T-cell (primary cell): ENCODE data around the gene EPS8L2. TPM values are rescaled to one million over a fixed set of nuclear protein-coding genes. Genes with fewer than 3 reads are reported as not detected.

Source experiments
- ATAC-seq, 4 experiments: fragments of 200-7000 bp in 3 of 4; fragments of 150-1000 bp in 1 of 4; cut with Tn5 transposase; replicated peaks in 1 of 4; 1 replicate in 3 of 4; 2 replicates in 1 of 4; pipeline ENCODE4 v1.10.0; 2021; ENCODE audit warnings: moderate library complexity in 3 of 4, mild to moderate bottlenecking in 2 of 4, moderate number of reproducible peaks in 1 of 4
- CTCF ChIA-PET, 2 donors: fragments of 300-600 bp; sonication (Branson Sonifier 250); formaldehyde crosslinking; loops; one replicate each; lab custom pipeline; 2022; ENCODE audit warnings: antibody characterized with exemption in 2 of 2; lab: Charles Lee
- POLR2A ChIA-PET, 2 donors: fragments of 300-600 bp; sonication (Branson Sonifier 250); formaldehyde crosslinking; loops; one replicate each; lab custom pipeline; 2022; ENCODE audit warnings: antibody characterized with exemption in 2 of 2; lab: Charles Lee
- DNase-seq, 35 experiments: peaks; one replicate each; pipeline versions ENCODE4 v3.0.0 to v3.0.0-alpha.2; 2013 to 2023
- H3K27ac ChIP-seq: one replicate; pipeline ENCODE4 v1.5.1; 2013; ENCODE audit warnings: low read length
- H3K27me3 ChIP-seq, 2 experiments: replicated peaks in 1 of 2; 1 replicate in 1 of 2; 2 replicates in 1 of 2; pipeline versions ENCODE4 v1.6.1 to v1.7.0; 2013; ENCODE audit warnings: low read length in 1 of 2, mixed read lengths in 1 of 2; ENCODE audit not compliant: control insufficient read depth in 2 of 2, insufficient read depth in 2 of 2; ENCODE audit errors: extremely low read depth in 1 of 2
- H3K36me3 ChIP-seq, 2 donors: 1 replicate in 1 of 2; 2 replicates in 1 of 2; pipeline versions ENCODE4 v1.6.1 to v1.7.0; 2013; ENCODE audit warnings: low read length in 1 of 2; ENCODE audit not compliant: control insufficient read depth in 2 of 2, insufficient read depth in 1 of 2; ENCODE audit errors: extremely low read depth in 1 of 2
- H3K4me1 ChIP-seq, 2 experiments: 1 replicate in 1 of 2; 2 replicates in 1 of 2; pipeline versions ENCODE4 v1.6.1 to v1.7.0; 2013; ENCODE audit warnings: low read length in 2 of 2, mixed read lengths in 1 of 2; ENCODE audit not compliant: insufficient read depth in 2 of 2, control insufficient read depth in 1 of 2; ENCODE audit errors: extremely low read depth in 1 of 2
- H3K4me3 ChIP-seq, 2 donors: 1 replicate in 1 of 2; 2 replicates in 1 of 2; pipeline versions ENCODE4 v1.5.1 to v1.7.0; 2013; ENCODE audit warnings: mild to moderate bottlenecking in 2 of 2, low read length in 1 of 2, moderate library complexity in 1 of 2; ENCODE audit not compliant: control insufficient read depth in 1 of 2; ENCODE audit errors: extremely low read depth in 1 of 2
- H3K9me3 ChIP-seq: 2 replicates; pipeline ENCODE4 v1.7.0; 2013
- H3K27ac Mint-ChIP-seq, 2 donors: one replicate each; pipeline ENCODE4 v1.8.0; 2020 to 2021; ENCODE audit warnings: mild to moderate bottlenecking in 2 of 2, mixed read lengths in 2 of 2
- H3K27me3 Mint-ChIP-seq, 2 donors: one replicate each; pipeline ENCODE4 v1.8.0; 2021 to 2022; ENCODE audit warnings: mixed read lengths in 2 of 2
- H3K36me3 Mint-ChIP-seq: one replicate; pipeline ENCODE4 v1.8.0; 2021; ENCODE audit warnings: mixed read lengths
- H3K4me1 Mint-ChIP-seq, 3 donors: one replicate each; pipeline ENCODE4 v1.8.0; 2020 to 2022; ENCODE audit warnings: mixed read lengths in 3 of 3, mild to moderate bottlenecking in 1 of 3
- H3K4me3 Mint-ChIP-seq, 3 donors: one replicate each; pipeline ENCODE4 v1.8.0; 2020 to 2022; ENCODE audit warnings: mild to moderate bottlenecking in 3 of 3, mixed read lengths in 3 of 3, moderate library complexity in 3 of 3
- H3K9me3 Mint-ChIP-seq, 3 donors: one replicate each; pipeline ENCODE4 v1.8.0; 2020 to 2022; ENCODE audit warnings: mixed read lengths in 3 of 3
- WGBS: methylation state at CpG from one replicate; pipeline ENCODE4 v1.1.5; 2013; ENCODE audit warnings: missing lambda C conversion rate; ENCODE audit not compliant: insufficient coverage; 5-methylcytosine and 5-hydroxymethylcytosine counted together
- total RNA-seq, 35 experiments: library from RNA in 6 of 35; stranded (reverse) in 6 of 35; fragments of 120-200 nt in 1 of 35; gene quantifications; one replicate each; pipeline versions ENCODE4 v1.2.1 to v1.2.4 and lab custom pipeline; 2013 to 2026

Gene EPS8L2
- total RNA-seq, 5 donors from 2014 or later (not counting 1 experiment from before 2014, with no cell fraction given) = 7.5 to 18.5 (median 14.6) TPM

DNA sequence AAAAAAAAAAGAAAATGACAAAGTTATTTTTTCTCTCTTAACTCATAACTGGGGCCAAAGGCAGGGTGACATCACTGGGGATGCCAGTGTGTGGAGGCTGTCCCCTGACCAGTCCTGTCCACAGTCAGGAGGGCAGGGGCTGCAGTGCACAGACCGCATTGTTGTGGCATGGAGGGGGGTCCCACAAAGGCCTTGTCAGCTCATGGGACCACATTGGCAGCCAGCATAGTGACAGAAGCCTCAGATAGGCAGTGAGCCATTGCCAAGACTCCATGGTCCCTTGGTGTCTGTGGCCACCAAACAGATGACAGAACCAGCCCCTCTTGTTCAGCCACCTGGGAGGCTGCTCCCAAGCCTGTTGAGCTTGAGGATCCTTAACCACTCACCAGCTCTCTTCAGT, 6.3 kb upstream of the EPS8L2 start:
- H3K4me3 ChIP-seq = no peak overlapping the region
- peaks cover 2 to 32% of the 10 kb centered on the region in 2 experiments for H3K4me1 ChIP-seq
- H3K36me3 ChIP-seq = peaks cover 4 to 19% of the 10 kb centered on the region in 2 donors
- no peak for ATAC-seq
- no peaks in the 10 kb centered on the region for H3K27me3 ChIP-seq
- Mint-ChIP-seq H3K9me3 (no peaks in the 10 kb centered on the region), H3K27me3 (no peaks in the 10 kb centered on the region), H3K4me3 (no peak overlapping the region), H3K36me3 (peaks cover 6% of the 10 kb centered on the region), H3K4me1 (peaks cover 14 to 25% (median 24%) of the 10 kb centered on the region in 3 donors), H3K27ac (no peak overlapping the region)
- ChIA-PET POLR2A (no interaction called here), CTCF (interaction anchor here (0.5 to 0.6 kb wide), 2 partner anchors 16 to 186 kb away, joined by 3 read pairs; no protein-coding TSS in a partner anchor)
- WGBS = 100% methylated on average over 1 of the region's 1 CpG
- no peak overlapping the region for H3K27ac ChIP-seq
- no peaks in the 10 kb centered on the region for H3K9me3 ChIP-seq
- no peak for DNase-seq

DNA sequence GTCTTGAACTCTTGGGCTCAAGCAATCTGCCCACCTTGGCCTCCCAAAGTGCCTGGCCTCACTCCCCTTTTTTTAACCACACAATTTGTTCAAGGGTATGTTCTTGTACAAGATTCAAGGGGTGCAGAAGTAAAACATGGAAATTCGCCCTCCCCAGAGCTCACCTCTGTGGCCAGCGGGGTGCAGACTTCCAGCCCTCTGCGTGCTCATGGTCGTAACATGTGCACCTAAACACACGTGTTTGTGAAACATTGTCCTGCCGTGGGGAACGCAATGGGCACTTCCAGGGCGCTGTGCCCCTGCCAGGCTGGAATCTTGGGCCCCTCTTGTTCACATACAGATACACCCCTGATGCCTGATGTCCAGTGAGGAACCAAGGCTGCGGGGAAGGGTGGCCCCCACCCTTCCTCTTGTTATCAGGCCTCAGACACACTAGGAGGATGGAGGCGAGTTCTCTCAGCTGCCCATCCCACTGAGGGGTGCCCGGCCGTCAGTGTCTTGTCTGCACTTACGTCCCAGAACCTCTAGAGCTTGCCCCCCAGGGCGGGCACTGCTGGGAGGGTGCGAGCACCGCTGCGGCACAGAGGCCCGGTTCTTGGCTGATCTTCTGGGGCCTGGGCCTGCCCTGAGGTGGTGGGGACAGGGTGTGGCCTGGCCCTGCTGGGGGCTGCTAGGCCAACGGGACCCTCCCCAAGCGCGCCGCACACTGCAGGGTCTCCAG, 4.1 kb upstream of the EPS8L2 start:
- Mint-ChIP-seq H3K27ac (no peak overlapping the region), H3K4me3 (no peak overlapping the region), H3K4me1 (peaks cover 14 to 23% (median 18%) of the 10 kb centered on the region in 3 donors), H3K27me3 (peaks cover 0 to 3% of the 10 kb centered on the region in 2 donors), H3K36me3 (peaks cover 6% of the 10 kb centered on the region), H3K9me3 (no peaks in the 10 kb centered on the region)
- DNase-seq = no peak
- Histone ChIP-seq H3K9me3 (no peaks in the 10 kb centered on the region), H3K27ac (no peak overlapping the region), H3K4me1 (peaks cover 2 to 40% of the 10 kb centered on the region in 2 experiments), H3K27me3 (peaks cover 0 to 13% of the 10 kb centered on the region in 2 experiments), H3K4me3 (no peak overlapping the region), H3K36me3 (peaks cover 4 to 19% of the 10 kb centered on the region in 2 donors)
- ChIA-PET POLR2A (no interaction called here), CTCF (no interaction called here)
- WGBS = 96% methylated on average over 20 of the region's 22 CpGs
- no peak for ATAC-seq

DNA sequence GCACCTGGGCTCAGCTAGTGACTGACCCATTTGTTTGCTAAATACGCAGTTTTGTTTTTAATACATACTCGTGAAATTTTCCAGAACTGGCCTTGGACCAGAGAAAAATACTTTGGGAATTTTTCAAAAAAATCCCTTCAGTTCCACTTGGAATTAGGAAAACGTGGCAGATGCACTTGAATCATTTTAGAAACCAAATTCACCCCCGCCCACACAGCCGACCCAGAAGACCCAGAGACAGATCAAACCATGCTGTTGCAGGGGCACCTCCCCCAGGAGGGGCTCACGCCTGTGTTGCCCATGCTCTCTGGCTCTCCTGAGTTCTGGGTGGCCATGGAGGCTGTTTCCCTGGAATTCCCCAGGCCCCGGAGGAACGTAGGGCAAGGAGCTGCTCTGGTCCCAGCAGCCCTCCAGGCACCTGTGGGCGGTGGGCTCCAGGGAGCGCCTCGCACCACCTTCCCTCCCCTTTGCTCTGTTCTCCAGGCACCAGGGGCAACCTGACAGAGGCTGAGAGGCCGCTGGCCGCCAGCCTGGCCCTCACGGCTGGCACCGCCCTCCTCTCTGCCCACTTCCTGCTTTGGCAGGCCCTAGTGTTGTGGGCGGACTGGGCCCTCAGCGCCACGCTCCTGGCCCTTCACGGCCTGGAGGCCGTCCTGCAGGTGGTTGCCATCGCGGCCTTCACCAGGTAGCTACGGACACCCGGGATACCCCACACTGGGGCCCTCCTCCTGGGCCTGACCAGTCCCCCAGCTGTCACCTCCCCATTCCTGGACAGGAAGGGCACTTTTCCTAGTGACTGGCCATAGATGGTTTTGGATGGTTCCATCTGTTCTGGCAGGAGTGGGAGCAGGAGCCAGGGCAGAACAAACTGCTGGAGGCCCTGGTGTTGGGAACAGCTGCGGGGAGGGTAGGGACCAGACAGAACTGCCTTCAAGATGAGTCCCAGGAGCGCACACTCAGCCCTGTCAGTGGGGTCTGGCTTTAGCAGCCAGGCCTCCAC, 3.3 kb upstream of the EPS8L2 start:
- ATAC-seq (no peak), DNase-seq (no peak)
- Histone ChIP-seq H3K27ac (no peak overlapping the region), H3K36me3 (peaks cover 4 to 19% of the 10 kb centered on the region in 2 donors), H3K4me1 (peaks cover 2 to 38% of the 10 kb centered on the region in 2 experiments), H3K9me3 (no peaks in the 10 kb centered on the region), H3K4me3 (no peak overlapping the region), H3K27me3 (peaks cover 2 to 22% of the 10 kb centered on the region in 2 experiments)
- Mint-ChIP-seq H3K4me1 (peaks cover 8 to 16% (median 10%) of the 10 kb centered on the region in 3 donors), H3K9me3 (no peaks in the 10 kb centered on the region), H3K4me3 (no peak overlapping the region), H3K36me3 (peaks cover 6% of the 10 kb centered on the region), H3K27ac (no peak overlapping the region), H3K27me3 (peaks cover 7 to 11% of the 10 kb centered on the region in 2 donors)
- CTCF ChIA-PET = interaction anchor here in 1 of 2 donors (0.6 kb wide), 1 partner anchor 23 kb away, joined by 3 read pairs; no protein-coding TSS in a partner anchor
- POLR2A ChIA-PET = no interaction called here
- WGBS = 80% methylated on average over 20 of the region's 26 CpGs

DNA sequence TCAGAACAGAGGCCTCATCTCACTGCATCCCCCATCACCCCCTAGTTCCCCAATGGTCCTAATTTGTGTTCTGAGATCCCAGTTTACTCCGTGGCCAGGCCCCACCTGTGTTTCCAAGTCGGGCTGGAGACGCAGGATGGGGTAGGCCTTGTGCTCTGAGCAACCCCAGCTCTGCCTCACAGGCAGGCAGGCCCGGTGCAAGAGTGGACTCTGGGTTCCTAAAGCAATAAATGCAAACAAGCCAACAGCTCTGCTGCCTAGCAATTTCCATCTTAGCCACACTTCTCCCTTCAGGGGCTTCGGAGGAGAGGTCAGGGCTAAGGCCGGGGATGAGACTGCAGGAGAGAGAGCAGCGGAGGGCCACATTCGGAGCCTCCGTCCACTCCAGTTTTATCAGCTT, 2.5 kb upstream of the EPS8L2 start:
- Histone ChIP-seq H3K27ac (no peak overlapping the region), H3K9me3 (no peaks in the 10 kb centered on the region), H3K4me3 (no peak overlapping the region), H3K27me3 (peaks cover 2 to 29% of the 10 kb centered on the region in 2 experiments), H3K36me3 (peaks cover 4 to 19% of the 10 kb centered on the region in 2 donors), H3K4me1 (peaks cover 0 to 31% of the 10 kb centered on the region in 2 experiments)
- Mint-ChIP-seq H3K4me1 (peaks cover under 1 to 11% (median 2%) of the 10 kb centered on the region in 3 donors), H3K4me3 (no peak overlapping the region), H3K27me3 (peaks cover 9 to 16% of the 10 kb centered on the region in 2 donors), H3K9me3 (no peaks in the 10 kb centered on the region), H3K36me3 (peaks cover 6% of the 10 kb centered on the region), H3K27ac (no peak overlapping the region)
- ATAC-seq = no peak
- 84% methylated on average over 5 of the region's 9 CpGs for WGBS
- ChIA-PET CTCF (interaction anchor here in 1 of 2 donors (0.6 kb wide), 1 partner anchor 23 kb away, joined by 3 read pairs; no protein-coding TSS in a partner anchor), POLR2A (interaction anchor here in 1 of 2 donors (0.5 kb wide), 1 partner anchor 14 kb away, joined by 17 read pairs; no protein-coding TSS in a partner anchor)
- no peak for DNase-seq

DNA sequence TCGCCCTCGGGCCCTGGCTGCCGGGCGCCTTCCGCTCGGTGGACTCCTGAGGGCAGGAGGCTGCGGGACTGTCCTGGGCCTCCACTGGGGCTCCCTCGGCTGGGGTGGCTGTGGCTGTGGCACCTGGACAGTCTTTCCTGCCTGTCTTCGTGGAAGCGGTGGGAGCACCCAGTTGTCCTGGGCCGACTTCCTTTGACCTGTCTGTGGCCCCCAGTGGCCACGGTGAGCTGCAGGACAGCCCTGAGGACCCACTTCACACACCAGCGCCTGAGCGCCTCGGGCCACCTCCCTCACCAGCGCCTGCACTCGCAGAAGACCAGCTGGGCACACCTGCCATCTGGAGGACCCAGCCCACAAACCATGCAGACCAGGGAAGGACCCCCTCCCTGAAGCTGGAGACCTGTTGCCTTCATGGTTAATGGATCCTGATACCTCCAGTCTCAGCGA, 1.8 kb upstream of the EPS8L2 start:
- whole genome bisulfite sequencing = 97% methylated on average over 15 of the region's 18 CpGs
- H3K4me3 ChIP-seq = no peak overlapping the region
- H3K27ac ChIP-seq = no peak overlapping the region
- Mint-ChIP-seq H3K4me1 (peaks cover 0 to 11% (median 2%) of the 10 kb centered on the region in 3 donors), H3K27ac (no peak overlapping the region), H3K36me3 (peaks cover 6% of the 10 kb centered on the region), H3K4me3 (no peak overlapping the region), H3K9me3 (no peaks in the 10 kb centered on the region), H3K27me3 (peaks cover 9 to 16% of the 10 kb centered on the region in 2 donors)
- peaks cover 0 to 28% of the 10 kb centered on the region in 2 experiments for H3K4me1 ChIP-seq
- H3K9me3 ChIP-seq = no peaks in the 10 kb centered on the region
- ATAC-seq (no peak), DNase-seq (no peak)
- H3K36me3 ChIP-seq = peaks cover 4 to 18% of the 10 kb centered on the region in 2 donors
- CTCF ChIA-PET = no interaction called here
- POLR2A ChIA-PET = interaction anchor here in 1 of 2 donors (0.5 kb wide), 1 partner anchor 14 kb away, joined by 17 read pairs; no protein-coding TSS in a partner anchor
- peaks cover 2 to 35% of the 10 kb centered on the region in 2 experiments for H3K27me3 ChIP-seq
